NT2/D1 (cell line): ENCODE data around the gene SALL3.

Source experiments
- DNase-seq: peaks from one replicate; pipeline ENCODE4 v3.0.0-alpha.2; 2011; ENCODE audit warnings: low read depth, low spot score
- H3K27me3 ChIP-seq: 2 replicates; pipeline ENCODE4 v1.6.0; 2011; ENCODE audit warnings: mild to moderate bottlenecking; ENCODE audit not compliant: insufficient read length, insufficient read depth
- H3K36me3 ChIP-seq: 2 replicates; pipeline ENCODE4 v1.6.1; 2011; ENCODE audit warnings: mild to moderate bottlenecking, low read length, mixed read lengths; ENCODE audit not compliant: insufficient read depth, insufficient read length
- H3K4me1 ChIP-seq: 2 replicates; pipeline ENCODE4 v1.5.1; 2011; ENCODE audit not compliant: insufficient read depth, insufficient read length
- H3K4me3 ChIP-seq: 2 replicates; pipeline ENCODE4 v1.5.1; 2011; ENCODE audit warnings: low read depth; ENCODE audit not compliant: insufficient read length
- H3K9ac ChIP-seq: 2 replicates; pipeline ENCODE4 v1.6.0; 2011; ENCODE audit warnings: low read depth; ENCODE audit not compliant: insufficient read length
- H3K9me3 ChIP-seq: 2 replicates; pipeline ENCODE4 v1.5.1; 2011; ENCODE audit warnings: mild to moderate bottlenecking, low read length; ENCODE audit not compliant: insufficient read depth
- SUZ12 ChIP-seq: IDR thresholded peaks from 2 replicates; pipeline ENCODE4 v1.6.1; 2011; ENCODE audit not compliant: insufficient read length, insufficient read depth; ENCODE audit errors: extremely low read depth
- YY1 ChIP-seq: IDR thresholded peaks from 2 replicates; pipeline ENCODE4 v1.6.1; 2011; ENCODE audit not compliant: insufficient read length, insufficient read depth
- ZNF274 ChIP-seq: IDR thresholded peaks from 2 replicates; pipeline ENCODE4 v1.6.1; 2011; ENCODE audit warnings: mild to moderate bottlenecking, low read depth, low read length

SALL3 gene

GRCh38 chr18:79008356-79008940, 28.8 kb downstream of the SALL3 start:
- Histone ChIP-seq H3K4me1 (no peaks in the 10 kb centered on the region), H3K9me3 (no peaks in the 10 kb centered on the region), H3K27me3 (no peaks in the 10 kb centered on the region), H3K36me3 (peaks cover 7% of the 10 kb centered on the region), H3K4me3 (no peak overlapping the region), H3K9ac (no peak overlapping the region)
- no peak for DNase-seq
- no peak for TF ChIP-seq SUZ12
- no peak for TF ChIP-seq YY1
- no peak for TF ChIP-seq ZNF274

GRCh38 chr18:79010802-79011201, 31.2 kb downstream of the SALL3 start:
- Histone ChIP-seq H3K4me1 (no peaks in the 10 kb centered on the region), H3K4me3 (no peak overlapping the region), H3K36me3 (no peaks in the 10 kb centered on the region), H3K9ac (no peak overlapping the region), H3K27me3 (no peaks in the 10 kb centered on the region), H3K9me3 (no peaks in the 10 kb centered on the region)
- TF ChIP-seq YY1 (no peak), SUZ12 (no peak), ZNF274 (no peak)
- no peak for DNase-seq

DNA sequence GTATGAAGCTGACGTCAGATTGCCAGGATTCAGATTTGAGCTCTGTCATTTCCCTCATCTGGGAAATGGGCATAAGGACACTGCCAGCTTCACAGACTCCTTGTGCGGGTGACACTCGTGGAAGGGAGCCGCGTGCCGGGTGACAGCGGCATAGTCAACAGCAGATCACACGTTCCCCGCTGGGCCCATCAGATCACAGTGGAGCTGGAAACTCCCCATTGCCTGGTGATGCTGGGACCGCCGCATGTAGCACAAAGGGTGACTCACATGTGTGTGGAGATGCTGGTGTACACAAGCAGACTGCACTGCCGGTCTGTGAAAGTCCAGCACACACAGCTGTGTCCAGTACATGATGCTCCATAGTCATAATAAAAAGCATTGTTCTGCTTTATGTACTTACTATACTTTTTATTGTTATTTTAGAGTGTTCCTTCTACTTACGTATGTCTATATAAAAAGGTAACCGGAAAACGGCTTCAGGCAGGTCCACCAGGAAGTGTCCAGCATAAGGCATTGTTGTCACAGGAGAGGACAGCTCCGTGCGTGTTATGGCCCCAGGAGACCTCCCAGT, 31.8 kb downstream of the SALL3 start:
- Histone ChIP-seq H3K4me3 (no peak overlapping the region), H3K36me3 (no peaks in the 10 kb centered on the region), H3K9ac (no peak overlapping the region), H3K4me1 (no peaks in the 10 kb centered on the region), H3K9me3 (no peaks in the 10 kb centered on the region), H3K27me3 (no peaks in the 10 kb centered on the region)
- no peak for TF ChIP-seq SUZ12
- no peak for TF ChIP-seq ZNF274
- no peak for TF ChIP-seq YY1
- DNase-seq = no peak

DNA sequence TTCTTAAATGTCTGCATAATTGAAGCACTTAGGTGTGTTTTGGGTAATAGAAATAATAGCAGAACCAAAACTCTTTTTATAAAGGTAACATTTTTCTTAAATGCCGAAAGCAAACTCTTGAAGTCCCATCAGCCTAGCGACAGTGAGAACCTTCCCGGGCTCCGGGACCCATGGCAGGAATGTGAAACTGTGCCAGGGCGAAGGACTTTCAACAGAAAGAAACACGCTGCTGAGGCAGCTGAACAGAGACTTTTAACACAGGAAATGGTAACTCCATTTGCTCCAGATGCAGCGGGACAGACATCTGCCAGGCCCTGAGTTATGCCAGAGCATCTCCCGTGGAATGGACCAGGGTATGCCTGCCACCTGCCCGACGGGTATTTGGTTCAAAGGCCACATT, 34.3 kb downstream of the SALL3 start:
- no peaks in the 10 kb centered on the region for H3K27me3 ChIP-seq
- no peak overlapping the region for H3K4me3 ChIP-seq
- no peaks in the 10 kb centered on the region for H3K4me1 ChIP-seq
- no peaks in the 10 kb centered on the region for H3K36me3 ChIP-seq
- H3K9ac ChIP-seq = no peak overlapping the region
- DNase-seq = no peak
- no peaks in the 10 kb centered on the region for H3K9me3 ChIP-seq
- TF ChIP-seq ZNF274 (no peak), SUZ12 (no peak), YY1 (no peak)

DNA sequence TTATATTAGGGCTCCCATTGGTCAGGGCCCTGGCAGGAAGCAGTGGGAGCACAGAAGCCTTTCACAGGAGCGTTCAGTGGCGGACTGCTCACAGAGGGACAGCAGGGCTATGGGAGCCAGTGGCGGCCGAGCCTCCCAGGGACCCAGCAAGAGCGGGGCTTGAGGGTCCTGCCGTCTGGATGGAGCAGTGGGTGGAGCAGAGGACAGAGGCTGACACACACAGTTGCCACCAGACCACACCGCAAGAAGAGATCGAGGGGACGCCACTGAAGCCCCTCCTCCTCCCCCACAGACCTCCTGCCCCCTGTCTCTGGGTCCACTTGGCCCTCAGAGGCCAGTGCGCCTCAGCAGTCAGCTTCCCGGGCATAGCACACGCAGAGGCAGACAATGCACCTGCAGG, 39.3 kb downstream of the SALL3 start:
- no peak overlapping the region for H3K4me3 ChIP-seq
- no peaks in the 10 kb centered on the region for H3K4me1 ChIP-seq
- no peaks in the 10 kb centered on the region for H3K36me3 ChIP-seq
- H3K27me3 ChIP-seq = no peaks in the 10 kb centered on the region
- TF ChIP-seq YY1 (no peak), ZNF274 (no peak), SUZ12 (no peak)
- no peak overlapping the region for H3K9ac ChIP-seq
- no peak for DNase-seq
- H3K9me3 ChIP-seq = peaks cover 8% of the 10 kb centered on the region; the same call in 1 of the 2 replicates

DNA sequence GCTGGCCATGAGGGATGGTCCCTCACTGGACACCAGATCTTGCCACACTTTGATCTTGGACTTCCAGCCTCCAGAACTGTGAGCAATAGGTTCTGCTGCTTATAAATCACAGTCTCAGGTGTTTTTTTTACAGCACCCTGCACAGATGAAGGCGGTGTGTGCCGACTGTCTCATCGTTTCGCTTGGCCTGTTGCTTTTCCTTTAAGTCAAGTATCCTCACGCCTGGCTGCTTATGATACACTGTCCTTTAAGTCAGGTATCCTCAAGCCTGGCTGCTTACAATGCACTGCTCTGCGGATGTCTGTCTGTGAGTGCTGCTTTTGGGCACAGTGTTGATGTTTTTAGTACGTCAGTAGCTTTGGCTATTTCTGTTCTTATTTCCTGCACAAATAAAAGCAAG, 40.3 kb downstream of the SALL3 start:
- Histone ChIP-seq H3K9ac (no peak overlapping the region), H3K4me3 (no peak overlapping the region), H3K27me3 (no peaks in the 10 kb centered on the region), H3K36me3 (no peaks in the 10 kb centered on the region), H3K9me3 (peaks cover 8% of the 10 kb centered on the region; the same call in 1 of the 2 replicates), H3K4me1 (no peaks in the 10 kb centered on the region)
- DNase-seq = no peak
- TF ChIP-seq SUZ12 = no peak
- TF ChIP-seq ZNF274 = no peak
- TF ChIP-seq YY1 = no peak

GRCh38 chr18:79022603-79023002, 43.0 kb downstream of the SALL3 start:
- Histone ChIP-seq H3K9ac (no peak overlapping the region), H3K4me3 (no peak overlapping the region), H3K36me3 (no peaks in the 10 kb centered on the region), H3K27me3 (no peaks in the 10 kb centered on the region), H3K4me1 (peaks cover 9% of the 10 kb centered on the region), H3K9me3 (peaks cover 8% of the 10 kb centered on the region; the same call in 1 of the 2 replicates)
- no peak for TF ChIP-seq YY1
- TF ChIP-seq SUZ12 = no peak
- TF ChIP-seq ZNF274 = no peak
- no peak for DNase-seq
